ENCODE results near the gene MACF1. TPM values are rescaled to one million over a fixed set of nuclear protein-coding genes. Genes with fewer than 3 reads are reported as not detected.

The MACF1 gene
- total RNA-seq, 1 donor from 2014 or later: 296 TPM

GRCh38 chr1:39287541-39287940 is 83.0 kb downstream of the MACF1 start:
- TF ChIP-seq CTCF (conservative IDR thresholded peaks at IDR 0.05; ENCODE audit: low read depth, low read length): no peak
- DNase-seq (ENCODE audit: low read depth): no peak
- no peak overlapping the region for H3K4me3 ChIP-seq (ENCODE audit: low read depth, low read length)

- no peak overlapping the region for H3K4me3 ChIP-seq (ENCODE audit: low read depth, low read length)
Measured at GRCh38 chr1:39288735-39289465, 84.4 kb downstream of the MACF1 start.

DNA sequence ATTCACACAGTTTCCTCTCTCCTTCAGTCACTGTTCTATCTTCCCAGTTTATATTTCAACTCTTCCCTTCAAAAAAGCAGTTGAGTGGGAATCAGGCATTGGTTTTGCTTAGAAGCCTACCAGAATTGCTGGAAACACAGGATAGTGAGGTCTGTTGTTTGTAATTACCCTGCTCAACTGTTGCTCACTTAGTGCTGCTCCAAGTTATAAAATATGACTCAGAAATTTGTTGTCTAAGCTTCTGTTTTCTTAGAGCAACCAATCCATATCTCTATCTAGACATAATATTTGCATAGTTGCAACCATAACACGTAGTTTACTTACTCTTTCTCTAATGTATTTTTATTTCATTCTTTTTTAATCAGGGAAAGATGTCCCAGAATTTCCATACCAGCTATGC is 87.9 kb downstream of the MACF1 start:
- DNase-seq (ENCODE audit: low read depth): no peak
- no peak for TF ChIP-seq CTCF (conservative IDR thresholded peaks at IDR 0.05; ENCODE audit: low read depth, low read length)
- H3K4me3 ChIP-seq (ENCODE audit: low read depth, low read length): no peak overlapping the region

More at GRCh38 chr1:39288735-39289465, 84.4 kb downstream of the MACF1 start:
- no peak for TF ChIP-seq CTCF (conservative IDR thresholded peaks at IDR 0.05; ENCODE audit: low read depth, low read length)
- DNase-seq (ENCODE audit: low read depth): no peak

- peak; percentile 71 for DNase-seq (ENCODE audit: low read depth)
- H3K4me3 ChIP-seq (ENCODE audit: low read depth, low read length): no peak overlapping the region
- no peak for TF ChIP-seq CTCF (conservative IDR thresholded peaks at IDR 0.05; ENCODE audit: low read depth, low read length)
Measured at GRCh38 chr1:39293375-39294070, 89.0 kb downstream of the MACF1 start.

DNA sequence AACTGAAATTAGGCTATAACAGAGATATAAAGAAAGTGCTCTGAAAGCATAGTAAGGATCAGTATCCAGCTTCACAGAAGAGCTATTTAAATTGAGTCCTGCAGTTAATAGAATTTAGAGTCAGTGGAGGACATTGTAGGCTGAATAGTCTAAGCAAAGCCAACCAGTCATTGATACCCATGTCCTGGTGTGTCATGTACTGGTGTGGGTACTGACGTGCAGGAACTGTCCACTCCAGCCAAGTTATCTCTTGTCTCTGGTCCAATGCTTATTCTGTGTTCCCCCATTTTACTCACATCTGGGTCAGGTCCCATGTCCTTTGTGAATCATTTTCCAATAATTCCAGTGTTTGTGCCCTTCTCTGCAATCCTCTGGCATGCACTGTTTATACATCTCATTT is 90.0 kb downstream of the MACF1 start:
- no peak for DNase-seq (ENCODE audit: low read depth)
- no peak for TF ChIP-seq CTCF (conservative IDR thresholded peaks at IDR 0.05; ENCODE audit: low read depth, low read length)

GRCh38 chr1:39295901-39296300 is 91.4 kb downstream of the MACF1 start:
- TF ChIP-seq CTCF (conservative IDR thresholded peaks at IDR 0.05; ENCODE audit: low read depth, low read length): no peak
- DNase-seq (ENCODE audit: low read depth): no peak
- H3K4me3 ChIP-seq (ENCODE audit: low read depth, low read length): no peak overlapping the region

More for the DNA sequence above, 90.0 kb downstream of the MACF1 start:
- H3K4me3 ChIP-seq (ENCODE audit: low read depth, low read length): no peak overlapping the region

Data from epithelial cell of proximal tubule (primary cell).